Neural progenitor cell (in vitro differentiated cells): ENCODE data around the gene TRAPPC6A. TPM values are rescaled to one million over a fixed set of nuclear protein-coding genes. Genes with fewer than 3 reads are reported as not detected.

Experiments used
- DNase-seq: peaks from one replicate; pipeline ENCODE4 v3.0.0-alpha.2; 2016; ENCODE audit warnings: low spot score
- H2AFZ ChIP-seq: fragments of 200-600 bp; sonication (generic); replicated peaks from 2 replicates; pipeline ENCODE4 v1.6.1; 2016; ENCODE audit warnings: antibody characterized with exemption
- H3F3A ChIP-seq: fragments of 200-600 bp; sonication (generic); 2 replicates; pipeline ENCODE4 v1.6.1; 2016; ENCODE audit warnings: antibody characterized with exemption, low read depth
- H3K27ac ChIP-seq: fragments of 200-600 bp; sonication (generic); 2 replicates; pipeline ENCODE4 v1.5.1; 2016; ENCODE audit warnings: mild to moderate bottlenecking
- H3K27me3 ChIP-seq: fragments of 200-600 bp; sonication (generic); 2 replicates; pipeline ENCODE4 v1.6.1; 2016; ENCODE audit warnings: mild to moderate bottlenecking, moderate library complexity
- H3K36me3 ChIP-seq: fragments of 200-600 bp; sonication (generic); 2 replicates; pipeline ENCODE4 v1.5.1; 2016
- H3K4me1 ChIP-seq: fragments of 200-600 bp; sonication (generic); 2 replicates; pipeline ENCODE4 v1.6.1; 2016; ENCODE audit warnings: mixed run types
- H3K4me2 ChIP-seq: fragments of 200-600 bp; sonication (generic); 2 replicates; pipeline ENCODE4 v1.6.1; 2016
- H3K4me3 ChIP-seq: fragments of 200-600 bp; sonication (generic); 2 replicates; pipeline ENCODE4 v1.5.1; 2016
- H3K79me2 ChIP-seq: fragments of 200-600 bp; sonication (generic); 2 replicates; pipeline ENCODE4 v1.6.1; 2016; ENCODE audit warnings: low read depth
- H3K9ac ChIP-seq: fragments of 200-600 bp; sonication (generic); 2 replicates; pipeline ENCODE4 v1.6.1; 2016
- H3K9me3 ChIP-seq: fragments of 200-600 bp; sonication (generic); 2 replicates; pipeline ENCODE4 v1.5.1; 2016; ENCODE audit warnings: low read depth
- H4K20me1 ChIP-seq: fragments of 200-600 bp; sonication (generic); 2 replicates; pipeline ENCODE4 v1.6.1; 2016; ENCODE audit warnings: low read depth
- H3K27ac Mint-ChIP-seq: 3 replicates; pipeline ENCODE4 v1.8.0; 2021; ENCODE audit warnings: mixed read lengths
- H3K27me3 Mint-ChIP-seq: 2 replicates; pipeline ENCODE4 v1.8.0; 2022; ENCODE audit warnings: low read depth, mild to moderate bottlenecking, inconsistent platforms, moderate library complexity, mixed read lengths; ENCODE audit not compliant: insufficient read depth
- H3K36me3 Mint-ChIP-seq: 3 replicates; pipeline ENCODE4 v1.8.0; 2021; ENCODE audit warnings: mixed read lengths
- H3K4me1 Mint-ChIP-seq: 3 replicates; pipeline ENCODE4 v1.8.0; 2021; ENCODE audit warnings: mixed read lengths
- H3K4me3 Mint-ChIP-seq: 3 replicates; pipeline ENCODE4 v1.8.0; 2021; ENCODE audit warnings: mild to moderate bottlenecking, moderate library complexity, mixed read lengths
- H3K9me3 Mint-ChIP-seq: 3 replicates; pipeline ENCODE4 v1.8.0; 2020; ENCODE audit warnings: mixed read lengths
- CTCF ChIP-seq: fragments of 200-600 bp; sonication (generic); IDR thresholded peaks from 2 replicates; pipeline ENCODE4 v1.5.1; 2017; ENCODE audit warnings: antibody characterized with exemption, mild to moderate bottlenecking
- EZH2 ChIP-seq: fragments of 200-600 bp; sonication (generic); IDR thresholded peaks from 2 replicates; pipeline ENCODE4 v1.6.1; 2017; ENCODE audit warnings: antibody characterized with exemption, mild to moderate bottlenecking, moderate library complexity
- EZH2phosphoT487 ChIP-seq: fragments of 200-600 bp; sonication (generic); IDR thresholded peaks from 2 replicates; pipeline ENCODE4 v1.6.1; 2017; ENCODE audit warnings: antibody characterized with exemption
- total RNA-seq: library from RNA; depleted of rRNA; stranded (reverse); fragments of >200 nt; gene quantifications from 2 replicates; pipeline ENCODE4 v1.2.3, GENCODE V29; 2015; ENCODE audit warnings: low replicate concordance

The TRAPPC6A gene
- total RNA-seq, 1 donor from 2014 or later, result 24.7 TPM

DNA sequence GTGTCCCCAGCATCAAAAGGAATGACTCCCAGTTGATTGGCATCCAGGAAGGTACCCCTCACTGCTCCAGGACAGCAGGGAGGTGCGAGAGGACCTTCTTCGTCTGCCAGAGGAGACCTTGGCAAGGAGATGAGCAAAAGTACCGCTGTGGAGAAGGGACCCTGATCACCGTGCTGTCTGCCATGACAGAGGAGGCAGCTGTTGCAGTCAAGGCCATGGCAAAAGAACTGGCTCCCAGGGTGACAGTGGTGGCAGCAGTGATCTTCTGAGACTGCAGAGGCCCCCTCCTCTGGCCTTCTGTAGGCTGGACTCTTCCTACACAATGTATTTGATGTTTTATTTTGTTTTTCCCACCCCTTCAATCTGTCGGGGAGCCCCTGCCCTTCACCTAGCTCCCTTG lies 49.2 kb downstream of the TRAPPC6A start:
- no peak overlapping the region for H3K27ac Mint-ChIP-seq
- Histone ChIP-seq H3K79me2 (peaks cover 49% of the 10 kb centered on the region), H3K4me1 (peaks cover 12% of the 10 kb centered on the region)

GRCh38 chr19:45128146-45128545 lies 49.9 kb downstream of the TRAPPC6A start:
- H3K79me2 ChIP-seq, result peaks cover 50% of the 10 kb centered on the region
- H3K9me3 Mint-ChIP-seq, result no peaks in the 10 kb centered on the region
- no peaks in the 10 kb centered on the region for H3K36me3 ChIP-seq
- no peak for DNase-seq
- H3K27me3 Mint-ChIP-seq, result peaks cover 4% of the 10 kb centered on the region
- no peak overlapping the region for H3K4me3 Mint-ChIP-seq
- H3K9ac ChIP-seq, result no peak overlapping the region
- H3K27ac ChIP-seq, result no peak overlapping the region
- H3K9me3 ChIP-seq, result no peaks in the 10 kb centered on the region
- H4K20me1 ChIP-seq, result peaks cover 96% of the 10 kb centered on the region
- H3K27me3 ChIP-seq, result no peaks in the 10 kb centered on the region
- H3K27ac Mint-ChIP-seq, result no peak overlapping the region
- no peaks in the 10 kb centered on the region for H3K36me3 Mint-ChIP-seq
- peaks cover 11% of the 10 kb centered on the region for H3K4me1 Mint-ChIP-seq
- H2AFZ ChIP-seq, result no peak overlapping the region
- no peak overlapping the region for H3K4me3 ChIP-seq
- TF ChIP-seq CTCF (no peak), EZH2phosphoT487 (no peak), EZH2 (no peak)
- no peak overlapping the region for H3K4me2 ChIP-seq
- peaks cover 12% of the 10 kb centered on the region for H3K4me1 ChIP-seq
- no peaks in the 10 kb centered on the region for H3F3A ChIP-seq

More for the DNA sequence above, 49.2 kb downstream of the TRAPPC6A start:
- TF ChIP-seq EZH2phosphoT487 (no peak), EZH2 (no peak), CTCF (no peak)
- Histone ChIP-seq H3K27ac (no peak overlapping the region), H3K4me3 (no peak overlapping the region), H3K36me3 (no peaks in the 10 kb centered on the region), H3F3A (no peaks in the 10 kb centered on the region), H3K9ac (no peak overlapping the region), H2AFZ (no peak overlapping the region), H4K20me1 (peaks cover 96% of the 10 kb centered on the region), H3K27me3 (no peaks in the 10 kb centered on the region), H3K9me3 (no peaks in the 10 kb centered on the region), H3K4me2 (no peak overlapping the region)
- DNase-seq, result no peak
- H3K4me1 Mint-ChIP-seq, result peaks cover 9% of the 10 kb centered on the region
- no peaks in the 10 kb centered on the region for H3K9me3 Mint-ChIP-seq
- H3K27me3 Mint-ChIP-seq, result peaks cover 4% of the 10 kb centered on the region
- no peak overlapping the region for H3K4me3 Mint-ChIP-seq
- H3K36me3 Mint-ChIP-seq, result no peaks in the 10 kb centered on the region

DNA sequence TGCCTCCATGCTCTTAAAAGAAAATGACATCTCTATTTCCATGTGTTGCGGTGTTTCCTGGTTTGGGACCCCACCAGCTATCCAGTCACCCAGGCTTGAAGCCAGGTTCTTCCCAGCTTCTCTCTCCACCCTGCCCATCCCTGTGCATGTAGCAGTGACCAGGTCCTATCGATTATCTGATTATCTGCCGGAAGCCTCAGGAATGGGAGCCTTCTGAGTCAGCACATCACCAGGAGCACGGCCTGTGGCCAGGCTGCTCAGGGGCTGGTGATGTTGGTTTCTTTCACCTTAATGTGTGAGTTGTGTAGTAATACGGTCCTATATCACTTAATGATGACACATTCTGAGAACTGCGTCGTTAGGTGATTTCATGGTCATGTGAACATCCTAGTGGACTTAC lies 51.4 kb downstream of the TRAPPC6A start:
- H3K9me3 Mint-ChIP-seq, result no peaks in the 10 kb centered on the region
- H3K4me1 Mint-ChIP-seq, result peaks cover 13% of the 10 kb centered on the region
- Histone ChIP-seq H3K4me3 (no peak overlapping the region), H3K27me3 (no peaks in the 10 kb centered on the region), H3K36me3 (no peaks in the 10 kb centered on the region), H3K4me2 (no peak overlapping the region), H3K9me3 (no peaks in the 10 kb centered on the region), H3K79me2 (peaks cover 46% of the 10 kb centered on the region), H4K20me1 (peaks cover 94% of the 10 kb centered on the region), H3K4me1 (peaks cover 12% of the 10 kb centered on the region), H2AFZ (no peak overlapping the region), H3F3A (no peaks in the 10 kb centered on the region), H3K27ac (no peak overlapping the region), H3K9ac (no peak overlapping the region)
- peaks cover 4% of the 10 kb centered on the region for H3K27me3 Mint-ChIP-seq
- no peak for DNase-seq
- H3K27ac Mint-ChIP-seq, result no peak overlapping the region
- H3K36me3 Mint-ChIP-seq, result no peaks in the 10 kb centered on the region
- TF ChIP-seq EZH2, result no peak
- TF ChIP-seq EZH2phosphoT487, result no peak
- TF ChIP-seq CTCF, result no peak
- no peak overlapping the region for H3K4me3 Mint-ChIP-seq
